GM12874 (cell line): ENCODE data around the gene SYTL4.

Experiments used
- CTCF ChIP-seq: IDR thresholded peaks from 2 replicates; pipeline ENCODE4 v1.5.1; 2011; ENCODE audit warnings: low read depth, mild to moderate bottlenecking, control low read depth, low read length, moderate library complexity; ENCODE audit not compliant: insufficient read depth

Gene SYTL4

GRCh38 chrX:100672966-100673365 lies 59.0 kb downstream of the SYTL4 start:
- TF ChIP-seq CTCF: no peak

GRCh38 chrX:100663642-100664041 lies 68.3 kb downstream of the SYTL4 start:
- TF ChIP-seq CTCF: no peak

GRCh38 chrX:100662796-100663195 lies 69.1 kb downstream of the SYTL4 start:
- no peak for TF ChIP-seq CTCF

- no peak for TF ChIP-seq CTCF
Measured at GRCh38 chrX:100662170-100662569, 69.8 kb downstream of the SYTL4 start.

- TF ChIP-seq CTCF: no peak
Measured at GRCh38 chrX:100659431-100660137, 72.3 kb downstream of the SYTL4 start.

GRCh38 chrX:100658941-100659381 lies 73.0 kb downstream of the SYTL4 start:
- TF ChIP-seq CTCF: no peak

DNA sequence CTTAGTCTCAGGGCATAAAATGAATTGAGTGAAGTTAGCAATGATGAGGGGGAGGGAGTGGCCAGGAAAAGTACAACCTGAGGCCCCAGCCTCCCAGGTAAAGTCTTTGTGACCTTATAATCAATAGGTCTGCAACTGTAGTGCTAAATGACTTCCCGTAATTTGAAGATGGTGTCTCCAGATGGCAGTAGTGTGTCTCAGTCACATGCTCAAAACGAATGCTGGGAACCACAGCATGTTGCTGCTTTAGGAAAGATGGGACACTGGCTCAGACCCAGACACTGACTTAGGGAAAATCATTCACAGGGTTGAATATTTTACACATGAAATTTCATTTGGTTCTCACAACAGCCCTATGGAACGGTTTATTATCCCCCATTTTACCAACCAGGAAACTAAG lies 77.7 kb downstream of the SYTL4 start:
- no peak for TF ChIP-seq CTCF
